Measurements from ENCODE around the gene SUZ12. TPM values are rescaled to one million over a fixed set of nuclear protein-coding genes. Genes with fewer than 3 reads are reported as not detected.
"Not testable (repeated sequence)": the region's sequence is repeated elsewhere in the genome, so short reads cannot be mapped to it uniquely, and the experiment has no call there.

The SUZ12 gene
- total RNA-seq, 1 donor from 2014 or later, result 59.3 TPM

DNA sequence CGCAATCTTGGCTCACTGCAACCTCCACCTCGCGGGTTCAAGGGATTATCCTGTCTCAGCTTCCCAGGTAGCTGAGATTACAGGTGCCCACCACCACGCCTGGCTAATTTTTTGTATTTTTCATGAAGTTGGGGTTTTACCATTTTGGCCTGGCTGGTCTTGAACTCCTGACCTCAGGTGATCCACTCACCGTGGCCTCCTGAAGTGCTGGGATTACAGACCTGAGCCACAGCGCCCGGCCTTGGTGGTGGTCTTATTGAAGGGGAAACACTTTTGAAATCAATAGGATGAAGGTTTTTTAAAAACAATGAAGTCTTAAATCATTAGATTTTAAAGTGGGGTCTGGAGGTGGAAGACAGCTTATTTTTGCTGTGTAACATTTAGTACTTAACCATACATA is 5.6 kb downstream of the SUZ12 start:
- intact Hi-C loops (cut with micrococcal nuclease), result not testable (repeated sequence)

DNA sequence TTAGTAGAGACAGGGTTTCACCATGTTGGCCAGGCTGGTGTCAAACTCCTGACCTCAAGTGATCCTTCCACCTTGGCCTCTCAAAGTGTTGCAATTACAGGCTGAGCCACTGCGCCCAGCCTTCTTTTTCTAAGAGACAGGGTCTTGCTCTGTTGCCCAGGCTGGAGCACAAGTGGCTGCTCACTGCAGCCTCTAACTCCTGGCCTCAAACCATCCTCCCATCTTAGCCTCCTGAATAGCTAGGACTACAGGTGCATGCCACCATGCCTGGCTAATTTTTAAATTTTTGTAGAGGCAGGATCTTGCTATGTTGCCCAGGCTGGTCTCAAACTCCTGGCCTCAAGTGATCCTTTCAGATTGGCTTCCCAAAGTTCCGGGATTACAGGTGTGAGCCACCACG is 15.1 kb downstream of the SUZ12 start:
- intact Hi-C loops (cut with micrococcal nuclease), result not testable (repeated sequence)

DNA sequence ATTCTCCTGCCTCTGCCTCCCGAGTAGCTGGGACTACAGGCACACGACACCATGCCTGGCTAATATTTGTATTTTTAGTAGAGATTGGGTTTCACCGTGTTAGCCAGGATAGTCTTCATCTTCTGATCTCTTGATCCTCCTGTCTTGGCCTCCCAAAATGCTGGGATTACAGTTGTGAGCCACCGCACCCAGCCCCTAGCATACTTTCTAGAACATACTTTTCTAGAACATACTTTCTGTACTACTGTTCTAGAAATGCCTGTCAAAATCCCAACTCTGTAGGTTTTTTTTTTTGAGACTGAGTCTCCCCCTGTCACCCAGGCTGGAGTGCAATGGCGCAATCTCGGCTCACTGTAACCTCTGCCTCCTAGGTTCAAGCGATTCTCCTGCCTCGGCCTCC is 27.3 kb downstream of the SUZ12 start:
- intact Hi-C loops (cut with micrococcal nuclease), result not testable (repeated sequence)

DNA sequence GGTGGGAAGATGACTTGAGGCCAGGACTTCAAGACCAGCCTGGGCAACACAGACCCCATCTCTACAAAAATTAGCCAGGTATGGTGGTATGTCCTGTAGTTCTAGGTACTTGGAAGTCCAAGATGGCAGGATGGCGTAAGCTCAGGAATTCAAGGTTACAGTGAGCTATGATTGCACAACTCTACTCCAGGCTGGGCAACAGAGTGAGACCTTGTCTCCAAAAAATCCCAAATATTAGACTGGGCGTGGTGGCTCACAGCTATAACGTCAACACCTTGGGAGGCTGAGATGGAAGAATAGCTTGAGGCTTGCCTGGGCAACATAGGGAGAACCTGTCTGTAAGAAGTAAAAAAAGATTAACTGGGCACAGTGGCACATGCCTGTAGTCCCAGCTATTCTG is 30.8 kb downstream of the SUZ12 start:
- intact Hi-C loops (cut with micrococcal nuclease), result no loop called here

DNA sequence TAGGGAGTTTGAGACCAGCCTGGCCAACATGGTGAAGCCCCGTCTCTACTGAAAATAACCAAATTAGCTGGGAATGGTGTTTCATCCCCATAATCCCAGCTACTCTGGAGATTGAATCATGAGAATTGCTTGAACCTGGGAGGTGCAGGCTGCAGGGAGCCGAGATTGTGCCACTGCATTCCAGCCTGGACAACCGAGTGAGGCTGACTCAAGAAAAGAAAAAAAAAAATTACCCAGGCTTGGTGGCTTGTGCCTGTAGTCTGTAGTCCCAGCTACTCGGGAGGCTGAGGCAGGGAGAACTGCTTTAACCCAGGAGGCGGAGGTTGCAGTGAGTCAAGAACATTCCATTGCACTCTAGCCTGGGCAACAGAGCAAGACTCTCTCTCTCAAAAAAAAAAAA is 33.6 kb downstream of the SUZ12 start:
- intact Hi-C loops (cut with micrococcal nuclease), result not testable (repeated sequence)

DNA sequence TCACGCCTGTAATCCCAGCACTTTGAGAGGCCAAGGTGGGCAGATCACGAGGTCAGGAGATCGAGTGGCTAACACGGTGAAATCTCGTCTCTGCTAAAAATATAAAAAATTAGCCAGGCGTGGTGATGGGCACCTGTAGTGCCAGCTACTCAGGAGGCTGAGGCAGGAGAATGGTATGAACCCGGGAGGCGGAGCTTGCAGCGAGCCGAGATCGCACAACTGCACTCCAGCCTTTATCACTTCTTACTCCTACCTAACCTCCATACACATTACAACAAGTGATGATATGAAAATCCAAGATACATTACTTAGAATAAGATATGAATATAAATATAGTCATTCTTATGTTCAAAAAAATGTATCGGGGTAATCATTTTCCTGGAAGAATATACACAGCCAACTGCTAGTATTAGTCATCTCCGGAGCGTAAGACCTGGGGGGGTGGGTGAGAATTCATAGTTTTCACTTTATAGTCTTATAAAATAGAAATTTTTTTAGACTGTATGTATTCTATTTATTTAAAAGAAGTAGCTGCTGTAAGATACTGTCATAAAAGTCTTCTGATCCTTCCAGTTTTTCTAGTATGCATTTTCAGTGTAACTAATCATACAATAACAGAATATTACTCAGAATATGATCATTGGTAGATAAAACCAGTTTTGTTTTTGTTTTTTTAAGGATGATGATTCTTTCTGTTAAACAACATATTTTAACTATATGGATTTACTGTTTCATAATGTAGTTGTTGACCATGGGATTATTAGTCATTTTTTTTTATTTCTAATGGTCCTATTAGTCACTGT is 37.7 kb downstream of the SUZ12 start:
- intact Hi-C loops (cut with micrococcal nuclease), result not testable (repeated sequence)

DNA sequence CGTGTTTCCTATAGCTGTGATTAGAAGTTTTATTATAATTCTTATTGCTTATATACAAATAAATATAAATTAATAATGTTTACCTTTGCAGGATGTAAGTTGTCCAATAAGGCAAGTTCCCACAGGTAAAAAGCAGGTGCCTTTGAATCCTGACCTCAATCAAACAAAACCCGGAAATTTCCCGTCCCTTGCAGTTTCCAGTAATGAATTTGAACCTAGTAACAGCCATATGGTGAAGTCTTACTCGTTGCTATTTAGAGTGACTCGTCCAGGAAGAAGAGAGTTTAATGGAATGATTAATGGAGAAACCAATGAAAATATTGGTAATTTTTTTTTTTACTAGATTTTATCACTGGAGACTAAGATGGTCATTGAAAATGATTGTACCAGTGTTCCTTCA is 38.6 kb downstream of the SUZ12 start:
- intact Hi-C loops (cut with micrococcal nuclease), result not testable (repeated sequence)

DNA sequence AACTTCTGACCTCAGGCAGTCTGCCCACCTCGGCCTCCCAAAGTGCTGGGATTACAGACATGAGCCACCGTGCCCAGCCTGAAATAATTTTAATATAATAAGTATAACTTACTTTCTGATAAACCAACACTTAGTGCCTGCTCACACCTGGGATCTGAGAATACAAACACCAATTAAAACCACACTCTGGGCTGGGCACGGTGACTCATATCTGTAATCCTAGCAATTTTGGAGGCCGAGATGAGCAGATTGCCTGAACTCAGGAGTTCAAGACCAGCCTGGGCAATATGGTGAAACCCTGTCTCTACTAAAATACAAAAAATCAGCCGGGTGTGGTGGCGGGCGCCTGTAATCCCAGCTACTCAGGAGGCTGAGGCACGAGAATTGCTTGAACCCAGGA is 55.0 kb downstream of the SUZ12 start:
- intact Hi-C loops (cut with micrococcal nuclease), result not testable (repeated sequence)

DNA sequence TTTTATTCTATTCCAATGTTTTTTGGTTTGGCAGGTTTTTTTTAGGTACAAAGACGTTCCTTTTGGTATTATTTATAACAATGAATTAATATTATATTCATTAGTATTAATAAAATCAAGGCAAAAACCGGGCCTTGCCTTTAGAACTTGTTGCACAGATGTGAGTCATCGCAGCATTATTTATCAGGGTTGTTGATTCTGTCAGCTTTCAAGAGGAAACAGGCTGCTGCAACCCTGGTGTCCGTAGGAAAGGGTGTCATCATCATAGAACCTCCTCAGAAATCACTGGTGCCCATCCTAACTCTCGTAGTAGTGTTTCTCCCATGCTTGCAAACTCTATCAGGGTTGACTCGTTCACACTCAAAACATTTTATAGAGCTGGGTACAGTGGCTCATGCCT is 60.2 kb downstream of the SUZ12 start:
- intact Hi-C loops (cut with micrococcal nuclease), result no loop called here

DNA sequence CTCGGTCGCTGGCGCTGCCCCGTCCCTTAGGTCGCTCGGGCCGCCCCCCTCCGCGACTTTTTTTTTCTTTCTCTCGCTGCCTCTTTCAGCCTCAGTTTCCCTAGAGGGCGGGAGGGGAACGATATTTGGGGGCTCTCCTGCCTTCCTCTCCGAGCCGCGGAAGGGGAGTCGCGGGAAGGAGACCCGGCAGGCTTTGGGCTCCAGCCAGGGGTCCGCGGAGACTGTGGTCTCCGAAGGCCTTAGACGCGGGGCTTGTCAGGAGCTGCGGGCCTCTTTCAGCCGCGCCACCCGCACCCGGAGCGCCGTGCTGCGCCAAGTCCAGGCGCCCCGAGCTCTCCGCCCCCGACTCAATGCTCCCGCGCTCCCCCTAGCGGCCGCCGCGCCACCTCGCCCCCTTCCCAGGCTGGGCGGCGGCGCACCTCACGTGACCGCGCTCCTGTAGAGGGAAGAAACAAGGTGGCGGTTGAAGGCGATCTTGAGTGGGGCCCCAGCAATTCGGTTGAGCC is 70.2 kb downstream of the SUZ12 start, which contains the start of gene LRRC37B:
Gene LRRC37B (plus strand): TSS at position 427 of the 506 bp plus-strand sequence. CDS start 14,010 bp downstream, outside the sequence.
- intact Hi-C loops (cut with micrococcal nuclease), result loop anchor here (1.0 to 5.0 kb wide), 5 partner anchors 70 to 150 kb away; partner anchors contain the start of genes COPRS, SUZ12 and UTP6

DNA sequence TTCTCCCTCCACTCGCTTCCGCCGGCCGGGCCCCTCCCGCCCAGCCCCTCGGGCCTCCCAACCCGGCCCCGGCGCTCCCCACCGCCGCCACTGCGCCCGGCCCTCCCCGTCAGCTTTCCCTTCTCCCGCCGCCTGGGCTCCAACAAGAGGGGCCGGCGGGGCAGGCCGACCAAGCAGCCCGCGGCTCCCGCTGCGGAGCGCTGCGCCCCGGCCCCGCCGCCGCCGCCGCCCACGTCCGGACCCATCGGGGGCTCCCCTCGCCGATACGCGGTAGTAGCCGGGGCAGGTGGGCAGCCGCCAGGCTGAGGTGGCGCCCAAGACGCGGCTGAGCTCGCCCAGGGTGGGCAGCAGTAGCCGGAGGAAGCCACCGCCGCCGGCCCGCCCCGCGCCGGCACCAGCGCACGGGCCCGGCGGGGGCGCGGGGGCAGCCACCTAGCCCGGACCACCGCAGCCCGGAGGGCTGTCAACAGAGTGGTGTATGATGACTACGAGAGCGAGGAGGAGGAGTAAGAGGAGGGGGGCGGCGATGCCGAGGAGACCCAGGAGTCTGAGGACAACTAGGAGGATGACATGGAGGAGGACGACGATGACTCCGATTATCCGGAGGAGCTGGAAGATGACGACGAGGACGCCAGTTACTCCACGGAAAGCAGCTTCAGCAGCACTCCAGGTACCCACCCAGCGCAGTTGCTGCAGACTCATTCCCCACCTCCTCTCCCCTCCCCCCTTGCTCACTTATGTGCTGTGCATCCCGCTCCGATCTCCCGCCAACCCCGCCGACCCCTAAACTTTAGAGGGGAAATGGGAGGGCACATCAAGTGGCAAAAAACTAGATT is 70.9 kb downstream of the SUZ12 start:
- intact Hi-C loops (cut with micrococcal nuclease), result loop anchor here (1.0 to 5.0 kb wide), 5 partner anchors 71 to 150 kb away; partner anchors contain the start of genes COPRS, SUZ12 and UTP6

DNA sequence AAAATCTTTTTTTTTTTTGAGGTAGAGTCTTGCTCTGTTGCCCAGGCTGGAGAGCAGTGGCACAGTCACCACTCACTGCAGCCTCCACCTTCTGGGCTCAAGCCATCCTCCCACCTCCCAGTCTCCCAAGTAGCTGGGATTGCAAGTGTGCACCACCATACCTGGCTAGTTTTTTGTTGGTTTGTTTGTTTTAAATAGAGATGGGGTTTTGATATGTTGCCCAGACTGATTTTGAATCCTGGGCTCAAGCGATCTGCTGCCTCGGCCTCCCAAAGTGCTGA is 72.4 kb downstream of the SUZ12 start:
- intact Hi-C loops (cut with micrococcal nuclease), result loop anchor here (5.0 kb wide), 1 partner anchor 152 kb away; the partner anchor contains the start of gene COPRS

DNA sequence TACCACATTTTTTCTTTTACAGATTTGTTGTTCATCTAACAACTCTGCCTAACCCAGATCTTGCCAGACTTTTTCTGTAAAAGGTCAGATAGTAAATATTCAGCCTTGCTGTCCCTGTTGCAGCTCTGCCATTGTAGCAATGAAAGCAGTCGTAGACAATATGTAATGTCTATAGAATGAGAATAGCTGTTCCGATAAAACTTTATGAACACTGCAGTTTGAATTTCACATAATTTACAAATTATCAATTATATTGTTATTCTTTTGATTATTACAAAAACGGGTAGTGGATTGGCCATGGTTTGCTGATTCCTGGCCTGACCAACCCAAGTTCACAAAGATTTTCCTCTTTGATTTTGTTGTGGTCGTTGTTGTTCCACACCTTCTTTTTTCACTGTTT is 73.3 kb downstream of the SUZ12 start:
- intact Hi-C loops (cut with micrococcal nuclease), result no loop called here

DNA sequence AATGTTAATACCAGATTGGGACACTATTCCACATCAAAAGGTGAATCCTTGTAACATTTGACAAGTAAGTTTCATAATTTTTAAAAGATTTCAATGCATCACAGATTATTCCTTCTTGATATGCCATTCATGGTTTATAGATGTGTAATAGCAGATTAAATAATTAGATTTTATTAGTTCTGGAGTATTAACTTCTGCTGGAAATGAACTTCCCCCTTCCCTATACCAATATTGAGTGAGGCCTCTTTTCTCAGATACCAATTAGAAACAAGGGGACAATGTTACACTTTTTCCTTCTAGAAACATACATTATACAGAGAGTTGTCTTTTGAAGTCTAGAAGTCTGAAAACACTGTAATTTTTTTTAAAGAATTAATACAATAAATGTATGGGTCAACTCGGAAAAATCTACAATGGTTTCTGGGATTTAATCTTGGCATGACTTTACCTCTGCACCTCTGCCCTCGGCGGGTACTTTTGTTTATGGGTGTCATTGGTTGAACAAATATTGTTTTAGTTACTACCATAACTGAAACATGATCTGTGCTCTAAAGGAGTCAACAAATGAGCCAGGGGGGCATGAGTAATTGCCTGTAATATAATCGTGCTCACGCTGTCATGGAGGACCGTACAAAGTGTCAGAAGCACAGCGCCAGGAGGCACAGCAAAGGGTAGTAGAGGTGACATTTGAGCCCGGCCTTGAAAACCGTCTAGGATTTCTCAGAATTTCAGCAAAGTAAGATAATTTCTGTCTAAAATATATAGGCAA is 78.6 kb downstream of the SUZ12 start:
- intact Hi-C loops (cut with micrococcal nuclease), result no loop called here

DNA sequence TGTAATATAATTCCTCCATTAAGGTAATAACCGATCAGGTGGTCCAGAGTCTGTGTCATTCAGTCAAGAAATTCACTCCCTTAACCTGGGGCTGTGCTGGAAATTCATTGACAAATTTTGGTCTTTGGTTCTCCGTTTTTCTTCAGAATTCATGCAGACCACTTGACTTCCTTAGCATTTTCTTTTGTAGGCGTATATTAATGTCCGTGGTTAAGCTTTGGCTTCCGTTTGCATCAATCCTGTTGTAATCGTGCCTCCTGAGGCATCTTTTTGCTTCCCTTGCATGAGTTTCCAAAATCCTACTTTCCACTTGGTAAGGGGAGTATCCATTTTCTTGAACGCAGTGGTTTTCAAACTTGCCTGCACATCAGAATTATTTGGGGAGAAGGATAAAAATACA is 79.4 kb downstream of the SUZ12 start:
- intact Hi-C loops (cut with micrococcal nuclease), result no loop called here

DNA sequence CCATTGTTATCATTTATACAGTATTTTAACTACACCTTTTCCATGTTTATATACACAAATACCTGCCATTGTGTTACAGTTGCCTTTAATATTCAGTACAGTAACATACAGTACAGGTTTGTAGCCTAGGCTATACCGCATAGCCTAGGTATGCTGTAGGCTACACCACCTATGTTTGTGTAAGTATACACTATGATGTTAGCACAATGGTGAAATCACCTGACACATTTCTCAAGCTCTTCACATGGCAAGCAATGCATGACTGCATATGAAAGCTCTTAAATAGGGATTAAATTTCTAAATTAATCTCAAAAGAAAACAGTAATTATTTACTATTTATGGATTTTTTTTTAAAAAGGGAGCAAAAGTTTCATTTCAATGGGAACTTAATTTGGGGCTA is 82.4 kb downstream of the SUZ12 start:
- intact Hi-C loops (cut with micrococcal nuclease), result no loop called here

DNA sequence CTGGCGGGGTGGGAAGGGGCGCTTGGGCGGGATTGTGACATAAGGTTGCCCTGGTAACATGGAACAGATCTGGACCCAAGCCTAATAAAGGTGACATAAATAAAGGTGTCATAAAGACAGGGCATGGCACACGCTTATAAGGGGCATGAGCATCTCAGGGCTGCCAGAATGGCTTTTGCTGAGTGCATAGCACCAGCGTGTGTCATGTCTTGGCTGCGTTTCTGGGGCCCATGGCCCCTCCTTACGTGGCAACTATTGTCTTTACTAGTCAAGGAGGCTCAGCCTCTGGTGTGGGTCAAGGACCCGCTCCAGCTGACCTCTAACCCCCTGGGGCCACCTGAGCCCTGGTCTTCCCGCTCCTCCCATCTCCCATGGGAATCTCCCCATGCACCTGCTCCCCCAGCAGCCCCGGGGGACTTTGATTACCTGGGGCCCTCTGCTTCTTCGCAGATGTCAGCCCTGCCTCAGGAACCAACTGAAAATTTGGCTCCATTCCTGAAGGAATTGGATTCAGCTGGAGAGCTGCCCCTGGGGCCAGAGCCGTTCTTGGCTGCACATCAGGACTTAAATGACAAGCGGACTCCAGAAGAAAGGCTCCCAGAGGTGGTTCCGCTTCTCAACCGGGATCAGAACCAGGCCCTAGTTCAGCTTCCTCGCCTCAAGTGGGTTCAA is 84.3 kb downstream of the SUZ12 start:
- intact Hi-C loops (cut with micrococcal nuclease), result no loop called here

DNA sequence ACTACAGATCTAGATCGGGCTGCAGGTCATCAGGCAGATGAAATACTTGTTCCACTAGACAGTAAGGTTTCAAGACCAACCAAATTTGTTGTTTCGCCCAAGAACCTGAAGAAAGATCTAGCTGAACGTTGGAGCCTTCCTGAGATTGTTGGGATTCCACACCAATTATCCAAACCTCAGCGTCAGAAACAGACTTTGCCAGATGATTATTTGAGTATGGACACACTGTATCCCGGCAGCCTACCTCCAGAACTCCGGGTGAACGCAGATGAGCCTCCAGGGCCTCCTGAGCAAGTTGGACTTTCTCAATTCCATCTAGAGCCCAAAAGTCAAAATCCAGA is 84.8 kb downstream of the SUZ12 start:
- intact Hi-C loops (cut with micrococcal nuclease), result no loop called here

DNA sequence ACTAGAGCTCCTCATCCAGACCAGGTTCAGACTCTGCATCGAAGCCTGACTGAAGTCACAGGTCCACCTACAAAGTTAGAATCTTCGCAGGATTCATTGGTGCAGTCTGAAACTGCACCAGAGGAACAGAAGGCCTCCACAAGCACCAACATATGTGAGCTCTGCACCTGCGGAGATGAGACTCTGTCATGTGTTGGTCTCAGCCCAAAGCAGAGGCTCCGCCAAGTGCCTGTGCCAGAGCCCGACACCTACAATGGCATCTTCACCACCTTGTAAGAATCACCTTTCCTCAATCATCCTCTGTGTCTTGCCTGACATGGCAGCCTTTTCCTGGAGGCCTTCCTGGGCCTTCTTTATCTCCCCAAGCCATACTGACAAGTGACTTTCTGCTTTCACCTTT is 85.7 kb downstream of the SUZ12 start:
- intact Hi-C loops (cut with micrococcal nuclease), result not testable (repeated sequence)

DNA sequence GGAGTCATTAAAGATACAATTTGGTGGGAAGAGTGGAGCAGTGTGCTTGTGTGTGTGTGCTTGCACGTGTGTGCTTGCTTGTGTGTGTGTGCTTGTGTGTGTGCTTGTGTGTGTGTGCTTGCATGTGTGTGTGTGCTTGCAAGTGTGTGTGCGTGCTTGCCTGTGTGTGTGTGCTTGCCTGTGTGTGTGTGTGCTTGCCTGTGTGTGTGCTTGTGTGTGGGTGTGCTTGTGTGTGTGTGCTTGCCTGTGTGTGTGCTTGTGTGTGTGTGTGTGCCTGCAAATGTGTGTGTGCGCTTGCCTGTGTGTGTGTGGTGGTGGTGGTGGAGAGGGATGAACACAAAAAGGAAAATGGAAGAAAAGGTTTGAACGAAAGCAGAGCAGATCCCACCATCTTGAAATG is 90.5 kb downstream of the SUZ12 start:
- intact Hi-C loops (cut with micrococcal nuclease), result not testable (repeated sequence)

DNA sequence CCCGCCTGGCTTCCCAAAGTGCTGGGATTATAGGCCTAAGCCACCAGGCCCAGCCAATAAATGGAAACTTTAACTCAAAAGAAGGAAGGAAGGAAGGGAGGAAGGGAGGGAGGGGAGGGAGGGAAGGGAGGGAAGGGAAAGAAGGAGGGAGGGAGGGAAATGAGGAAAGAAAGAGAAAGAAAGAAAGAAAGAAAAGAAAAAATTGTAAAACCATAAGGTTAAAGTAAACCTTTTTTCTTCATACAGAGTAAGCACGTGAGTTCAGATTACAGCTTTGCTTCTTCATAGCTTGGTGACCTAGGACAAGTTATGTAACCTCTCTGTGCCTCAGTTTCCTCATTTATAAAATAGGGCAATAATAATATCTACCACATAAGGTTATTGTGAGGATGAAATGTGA is 96.4 kb downstream of the SUZ12 start:
- intact Hi-C loops (cut with micrococcal nuclease), result no loop called here

Measured in T-helper 1 cell treated with Interleukin-12 subunit alpha and Interleukin-12 subunit beta and Interleukin-4 antibody, amounts not matched to agents 30 ng/mL and 1 ng/mL, for 36 hours (primary cell).